NCI-H2029 treated with DMSO at 0.1 percent for 48 hours (cell line): ENCODE results near the gene HLCS.
"Not testable (repeated sequence)": the region's sequence is repeated elsewhere in the genome, so short reads cannot be mapped to it uniquely, and the experiment has no call there.

Experiments
- DNase-seq: peaks from one replicate; lab custom pipeline; 2025; lab: John Stamatoyannopoulos, UW

HLCS gene

DNA sequence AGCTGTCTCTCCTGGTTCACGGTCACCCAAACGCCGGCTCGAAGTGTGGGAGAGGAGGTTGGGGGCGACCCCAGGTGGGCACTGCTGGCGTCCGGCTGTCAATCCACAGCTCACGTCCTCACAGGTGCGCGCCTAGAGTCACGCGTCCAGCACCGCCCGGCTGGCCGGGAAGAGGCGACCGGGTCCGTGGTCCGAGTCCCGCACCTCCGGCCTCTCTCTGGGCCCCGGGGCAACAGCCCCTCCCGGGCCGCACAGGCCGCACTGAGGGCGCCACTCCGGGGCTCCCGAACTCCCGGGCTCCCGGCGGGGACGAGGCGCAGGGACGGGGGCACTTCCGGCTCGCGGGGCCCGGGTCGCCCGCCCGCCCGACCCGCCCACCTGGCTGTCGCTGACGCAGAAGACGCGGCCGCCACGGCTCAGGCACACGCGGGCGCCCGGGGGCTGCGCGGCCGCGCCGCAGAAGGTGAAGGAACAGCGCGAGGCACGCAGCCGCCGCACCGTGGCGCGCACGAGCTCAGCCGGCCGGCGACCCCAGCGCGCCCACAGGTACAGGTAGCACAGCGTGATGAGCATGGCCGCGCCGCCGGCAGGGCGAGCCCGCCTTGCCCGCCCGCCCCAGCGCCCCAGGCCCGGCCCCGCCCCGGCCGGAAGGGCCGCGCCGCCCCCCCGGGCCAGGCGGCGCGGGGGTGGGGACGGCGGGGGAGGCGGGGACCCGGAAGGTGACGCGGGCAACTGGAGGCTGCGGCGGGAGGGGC is at the start of gene HLCS:
TSS of gene HLCS (minus strand) at position 604 of the 755 bp plus-strand sequence. CDS start at position 573, 31 bp downstream.
- DNase-seq, result peak; percentile 23

DNA sequence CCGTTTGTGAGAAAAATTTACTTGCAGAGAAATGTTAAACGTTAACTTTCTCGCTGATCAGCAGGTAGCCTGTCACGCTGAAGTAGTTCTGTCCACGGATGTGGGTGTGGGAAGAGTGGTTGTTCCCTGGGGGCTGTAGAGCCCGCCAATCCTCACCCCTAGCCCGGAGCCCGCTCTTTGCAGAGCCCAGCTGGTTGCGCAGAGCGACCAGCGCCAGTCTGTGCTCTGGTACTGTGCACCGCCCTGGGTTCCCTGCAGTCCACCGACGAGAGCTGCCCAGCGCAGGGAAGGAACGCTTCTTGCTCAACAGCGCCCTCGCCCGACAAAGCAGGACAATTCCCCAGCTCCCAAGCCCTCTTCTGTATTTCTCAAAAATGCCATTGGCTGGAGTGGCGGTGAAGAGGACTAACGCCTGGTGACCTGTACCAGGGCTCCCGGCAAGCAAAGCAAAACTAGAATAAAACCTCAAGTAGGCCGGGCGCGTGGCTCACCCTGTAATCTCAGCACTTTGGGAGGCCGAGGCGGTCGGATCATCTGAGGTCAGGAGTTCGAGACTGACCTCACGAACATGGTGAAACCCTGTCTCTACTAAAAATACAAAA is 43.4 kb upstream of the HLCS start:
- peak; percentile 94 for DNase-seq

DNA sequence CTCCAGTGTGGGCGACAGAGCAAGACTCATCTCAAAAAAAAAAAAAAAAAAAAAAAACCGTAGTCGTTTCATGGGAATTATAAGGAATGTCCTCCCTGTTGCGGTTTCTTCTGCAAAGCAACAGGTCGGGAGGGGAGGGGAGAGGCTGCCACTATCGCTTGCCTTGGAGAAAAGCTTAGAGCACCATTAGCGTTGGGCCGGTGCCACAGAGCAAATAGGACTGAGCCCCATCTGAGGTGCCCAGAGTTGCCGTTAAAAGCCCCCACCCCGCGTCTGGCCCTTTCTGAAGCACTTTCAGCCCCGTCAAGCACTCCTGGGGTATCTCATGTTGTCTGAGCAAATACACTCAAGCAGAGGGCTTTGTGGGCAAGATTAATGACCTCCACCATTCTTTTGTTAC is 42.3 kb upstream of the HLCS start:
- DNase-seq, result peak; percentile 98

DNA sequence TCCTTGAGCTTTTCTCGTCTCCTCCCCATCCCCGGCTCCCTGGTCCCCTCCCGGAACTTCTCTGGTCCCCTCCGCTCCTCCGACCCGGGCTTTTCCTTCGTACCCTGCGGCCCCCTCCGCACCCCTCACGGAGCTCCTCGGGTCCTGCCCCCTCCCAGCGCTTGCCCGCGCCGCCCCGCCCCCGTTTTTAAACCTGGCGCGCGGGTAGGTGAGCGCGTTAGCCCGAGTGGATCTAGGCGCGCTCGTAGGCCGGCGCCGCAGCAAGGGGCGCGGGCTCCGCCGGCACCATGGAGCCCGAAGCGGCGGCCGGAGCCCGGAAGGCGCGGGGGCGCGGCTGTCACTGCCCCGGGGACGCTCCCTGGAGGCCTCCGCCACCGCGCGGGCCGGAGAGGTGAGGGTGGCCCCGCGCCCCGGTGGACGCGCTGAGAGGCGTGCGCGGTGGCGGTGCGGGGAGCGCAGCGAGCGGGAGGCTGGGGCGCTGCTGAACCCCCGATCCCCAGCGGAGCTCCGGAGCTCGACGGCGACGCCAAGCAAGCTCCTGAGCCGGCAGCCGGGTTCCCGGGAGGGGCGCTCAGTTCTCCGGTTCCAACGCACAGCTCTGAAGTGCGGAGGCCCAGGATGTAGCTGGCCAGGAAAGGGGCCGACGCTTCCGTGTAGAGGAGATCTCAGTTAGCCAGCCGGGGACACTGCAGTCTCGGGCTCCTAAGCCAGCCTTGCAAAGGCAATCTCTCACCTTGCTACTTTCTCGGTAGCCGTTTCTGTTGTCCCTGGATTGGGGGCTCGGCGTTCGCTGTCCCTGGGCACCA is 40.2 kb upstream of the HLCS start, which contains the start of gene RIPPLY3:
TSS of gene RIPPLY3 (plus strand) at position 217 of the 806 bp plus-strand sequence. CDS start at position 288, 71 bp downstream.
- DNase-seq, result peak; percentile 37

DNA sequence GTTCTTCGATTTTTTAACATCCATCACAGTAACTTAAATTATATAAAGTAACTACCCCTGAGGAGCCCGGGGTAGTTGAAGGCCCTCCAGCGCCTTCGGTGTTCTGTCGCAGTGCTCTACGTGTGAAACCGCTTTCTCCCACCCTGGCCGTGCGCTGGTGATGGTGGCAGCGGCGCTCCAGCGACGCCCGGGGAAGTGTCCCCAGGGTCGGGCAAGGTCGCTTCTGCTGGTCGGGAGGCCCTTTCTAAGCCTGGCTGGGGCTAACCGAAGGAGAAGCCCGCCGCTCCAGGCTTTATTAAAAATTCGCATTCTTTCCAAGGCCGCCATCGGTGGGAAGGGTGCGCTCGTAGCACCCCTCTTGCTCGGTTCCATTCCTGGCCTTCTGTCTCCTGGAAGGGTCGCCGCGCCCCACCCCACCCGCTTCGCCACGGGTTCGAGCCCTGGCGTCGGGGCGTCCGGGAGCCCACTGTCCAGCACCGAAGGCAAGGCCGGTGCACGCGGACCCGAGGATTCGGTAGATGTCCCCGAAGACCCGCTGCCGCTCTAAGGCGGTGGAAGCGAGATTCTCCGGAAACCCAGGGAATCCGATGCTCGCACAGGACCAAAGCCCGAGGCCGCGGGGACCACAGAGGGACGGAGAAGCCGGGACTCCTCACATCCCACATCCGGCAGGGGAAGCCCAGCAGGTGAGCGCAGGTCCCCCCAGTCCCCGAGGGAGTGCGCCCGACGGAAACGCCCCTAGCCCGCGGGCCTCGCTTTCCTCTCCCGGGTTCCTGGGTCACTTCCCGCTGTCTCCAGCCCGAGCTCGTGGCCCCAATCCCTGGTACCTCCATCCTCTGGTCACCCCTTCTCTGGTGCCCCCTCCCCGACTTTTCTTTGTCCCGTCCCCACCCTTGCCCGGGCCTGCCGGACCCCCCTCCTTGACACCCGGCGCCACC is 39.3 kb upstream of the HLCS start:
- DNase-seq, result no peak

DNA sequence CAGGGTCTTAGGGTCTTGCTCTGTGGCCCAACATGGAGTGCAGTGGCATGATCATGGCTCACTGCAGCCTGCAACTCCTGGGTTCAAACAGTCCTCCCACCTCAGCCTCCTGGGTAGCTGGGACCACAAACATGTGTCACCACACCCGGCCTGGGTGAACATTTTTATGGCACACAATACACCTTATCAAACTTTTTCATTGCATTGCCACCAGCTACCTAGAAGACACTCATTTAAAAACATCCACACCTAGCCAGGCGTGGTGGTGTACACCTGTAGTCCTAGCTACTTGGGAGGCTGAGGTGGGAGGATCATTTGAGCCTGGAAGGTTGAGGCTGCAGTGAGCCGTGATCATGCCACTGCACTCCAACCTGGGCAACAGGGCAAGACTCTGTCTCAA is 37.4 kb upstream of the HLCS start:
- not testable (repeated sequence) for DNase-seq

DNA sequence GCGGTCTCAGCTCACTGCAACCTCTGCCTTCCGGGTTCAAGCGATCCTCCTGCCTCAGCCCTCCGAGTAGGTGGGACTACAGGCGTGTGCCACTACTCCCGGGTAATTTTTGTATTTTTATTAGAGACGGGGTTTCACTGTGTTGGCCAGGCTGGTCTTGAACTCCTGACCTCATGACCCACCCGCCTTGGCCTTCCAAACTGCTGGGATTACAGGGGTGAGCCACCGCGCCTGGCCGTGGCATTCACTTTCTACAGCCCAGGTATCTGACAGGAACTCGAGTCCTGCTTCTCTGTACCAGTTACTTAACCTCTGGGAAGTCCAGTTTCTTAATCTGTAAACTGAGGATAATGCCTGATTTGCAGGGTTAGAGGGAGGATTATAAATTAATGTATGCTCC is 36.4 kb upstream of the HLCS start:
- DNase-seq, result not testable (repeated sequence)

DNA sequence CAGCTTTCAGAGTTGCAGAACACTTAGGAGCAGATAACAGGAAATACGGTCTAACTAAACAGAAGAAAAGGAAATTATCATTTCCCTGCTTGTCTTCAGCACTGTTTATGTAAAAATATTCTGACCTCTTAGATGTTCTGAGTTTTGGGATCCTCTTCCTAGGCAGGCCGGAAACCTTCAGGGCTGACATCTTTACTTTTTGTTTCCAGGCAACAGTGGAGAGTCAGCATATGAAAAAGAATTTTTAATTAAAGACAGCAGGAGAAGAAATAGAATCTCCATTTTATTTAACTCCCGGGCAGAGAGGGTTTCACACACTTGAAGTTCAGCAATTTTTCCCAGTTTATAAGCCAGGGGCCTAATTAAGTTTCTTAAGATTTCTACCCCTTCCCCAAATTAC is 35.0 kb upstream of the HLCS start:
- DNase-seq, result no peak

DNA sequence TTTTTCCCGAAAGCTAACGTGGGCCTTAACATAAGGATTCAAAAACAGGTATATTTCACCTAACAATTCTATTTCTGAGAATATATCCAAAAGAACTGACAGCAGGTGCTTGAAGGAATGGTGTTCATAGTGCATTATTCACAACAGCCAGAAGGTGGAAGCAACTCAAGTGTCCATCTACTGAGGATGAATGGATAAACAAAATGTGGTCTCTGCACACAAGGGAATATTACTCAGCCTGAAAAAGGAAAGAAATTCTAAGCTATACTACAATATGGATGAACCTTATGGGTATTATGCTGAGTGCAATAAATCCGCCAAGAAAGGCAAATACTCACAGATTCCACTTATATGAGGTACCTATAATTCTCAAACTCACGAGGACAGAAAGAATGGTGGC is 33.9 kb upstream of the HLCS start:
- DNase-seq, result no peak

DNA sequence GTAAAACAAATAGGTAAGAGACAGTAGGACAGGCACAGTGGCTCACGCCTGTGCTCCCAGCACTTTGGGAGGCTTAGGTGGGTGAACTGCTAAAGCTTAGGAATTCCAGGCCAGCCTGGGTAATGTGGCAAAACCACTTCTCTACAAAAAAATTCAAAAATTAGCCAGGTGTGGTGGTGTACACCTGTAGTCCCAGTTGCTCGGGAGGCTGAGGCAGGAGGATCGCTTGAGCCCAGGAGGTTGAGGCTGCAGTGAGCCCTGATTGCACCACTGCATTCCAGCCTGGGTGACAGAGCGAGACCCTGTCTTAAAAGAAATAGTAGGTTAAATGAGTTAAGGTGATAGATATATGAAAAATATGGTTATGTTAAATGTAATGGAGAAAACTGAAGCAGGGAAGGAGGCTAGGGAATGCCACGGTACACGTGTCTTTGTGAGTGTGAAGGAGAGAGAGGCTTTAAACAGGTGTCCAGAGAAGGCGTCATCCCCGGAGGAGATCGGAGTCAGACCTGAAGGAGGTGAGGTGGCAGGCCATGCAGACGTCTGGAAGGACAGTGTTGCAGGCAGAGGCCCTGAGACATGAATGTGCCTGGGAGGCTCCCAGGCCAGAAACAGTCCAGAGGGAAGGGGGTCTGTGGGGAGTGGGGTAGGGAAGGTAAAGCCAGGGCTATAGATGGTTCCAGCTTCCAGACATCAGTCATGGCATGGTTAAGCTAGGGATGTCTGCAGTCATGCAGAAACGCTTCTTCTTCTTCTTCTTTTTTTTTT is 32.8 kb upstream of the HLCS start:
- DNase-seq, result no peak

DNA sequence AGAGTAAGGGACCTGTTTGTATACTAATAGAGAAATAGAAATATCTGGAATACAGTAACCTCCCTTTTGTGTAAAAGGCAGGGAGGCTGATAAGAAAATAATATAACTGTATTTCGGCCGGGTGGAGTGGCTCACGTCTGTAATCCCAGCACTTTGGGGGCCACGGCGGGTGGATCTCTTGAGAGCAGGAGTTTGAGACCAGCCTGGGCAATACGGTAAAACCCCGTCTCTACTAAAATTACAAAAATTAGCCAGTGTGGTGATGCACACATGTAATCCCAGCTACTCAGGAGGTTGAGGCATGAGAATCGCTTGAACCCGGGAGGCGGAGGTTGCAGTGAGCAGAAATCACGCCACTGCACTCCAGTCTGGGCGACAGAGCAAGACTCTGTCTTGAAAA is 28.8 kb upstream of the HLCS start:
- not testable (repeated sequence) for DNase-seq

DNA sequence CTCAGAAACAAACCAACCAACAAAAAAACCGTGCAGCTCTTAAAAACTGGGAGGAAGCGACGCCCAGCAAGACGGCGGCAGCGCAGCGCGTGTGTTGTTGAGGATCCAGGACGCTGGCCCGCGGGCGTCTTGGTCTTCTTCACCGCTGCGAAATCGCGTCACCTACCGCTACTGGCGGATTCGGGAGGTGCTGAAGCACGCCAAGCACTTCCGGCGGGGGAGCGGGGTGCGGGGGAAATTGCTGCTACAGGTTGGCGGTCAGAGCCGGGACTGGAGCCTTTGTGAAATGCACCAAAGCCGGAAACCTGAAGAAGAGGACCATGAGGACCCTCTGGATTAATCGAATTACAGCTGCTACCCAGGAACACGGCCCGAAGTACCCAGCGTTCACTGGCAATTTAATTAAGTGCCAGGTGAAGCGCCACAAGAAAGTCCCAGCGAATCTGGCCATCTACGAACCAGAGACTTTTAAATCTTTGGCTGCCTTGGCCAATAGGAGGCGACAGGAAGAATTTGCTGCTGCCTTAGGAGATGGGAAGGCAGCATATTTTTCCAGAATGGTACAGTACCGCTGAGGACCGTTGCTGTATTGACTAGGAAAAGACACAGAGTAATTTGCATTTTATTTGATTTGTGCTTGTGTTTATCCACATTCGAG is 28.2 kb upstream of the HLCS start:
- DNase-seq, result no peak

DNA sequence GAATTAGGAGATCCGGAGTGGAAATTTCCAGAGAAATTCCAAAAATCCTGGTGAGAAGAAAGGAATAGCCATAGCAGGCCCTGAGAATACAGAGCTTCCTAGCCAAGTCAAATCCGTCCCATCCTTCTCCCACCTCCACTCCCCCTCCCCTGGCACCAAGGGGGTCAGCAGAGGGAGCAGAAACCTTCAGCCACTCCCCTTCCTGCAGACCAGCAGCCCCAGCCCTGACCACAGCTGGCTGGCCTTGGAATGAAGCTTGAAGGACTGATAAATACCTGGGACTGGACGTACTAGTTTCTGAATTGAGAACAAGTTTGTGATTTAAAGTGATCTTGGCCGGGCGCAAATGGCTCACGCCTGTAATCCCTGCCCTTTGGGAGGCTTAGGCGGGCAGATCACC is 26.2 kb upstream of the HLCS start:
- no peak for DNase-seq

DNA sequence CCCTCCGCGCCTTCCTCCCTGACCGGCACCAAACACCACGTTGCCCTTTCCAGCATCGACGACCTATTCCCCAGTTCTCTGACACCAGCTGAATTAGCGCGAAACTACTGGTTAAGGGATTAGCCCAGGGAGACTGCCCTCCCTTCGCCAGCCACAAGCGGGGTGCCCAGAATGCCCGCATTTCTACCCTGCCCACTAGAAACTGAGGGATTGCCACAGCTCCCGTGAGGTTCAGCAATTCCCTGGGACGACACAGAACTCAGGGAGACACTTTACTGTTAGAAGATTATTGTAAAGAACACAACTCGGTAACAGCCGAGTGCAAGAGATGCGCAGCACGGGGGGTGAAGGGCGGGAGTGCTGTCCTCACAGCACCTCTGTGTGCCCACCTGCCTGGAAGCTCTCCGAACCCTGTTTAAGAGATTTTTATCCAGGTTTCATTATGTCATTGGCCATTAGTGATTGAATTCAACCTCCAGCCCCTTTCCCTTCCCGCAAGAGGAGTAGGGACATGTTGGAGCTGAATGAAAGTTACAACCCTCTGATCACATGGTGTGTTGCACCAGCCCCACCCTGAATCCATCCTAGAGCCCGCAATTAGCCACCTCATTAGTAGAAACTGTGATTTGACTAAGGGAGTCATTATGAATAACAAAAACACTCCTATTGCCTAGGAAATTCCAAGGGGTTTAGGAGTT is 24.2 kb upstream of the HLCS start:
- no peak for DNase-seq

DNA sequence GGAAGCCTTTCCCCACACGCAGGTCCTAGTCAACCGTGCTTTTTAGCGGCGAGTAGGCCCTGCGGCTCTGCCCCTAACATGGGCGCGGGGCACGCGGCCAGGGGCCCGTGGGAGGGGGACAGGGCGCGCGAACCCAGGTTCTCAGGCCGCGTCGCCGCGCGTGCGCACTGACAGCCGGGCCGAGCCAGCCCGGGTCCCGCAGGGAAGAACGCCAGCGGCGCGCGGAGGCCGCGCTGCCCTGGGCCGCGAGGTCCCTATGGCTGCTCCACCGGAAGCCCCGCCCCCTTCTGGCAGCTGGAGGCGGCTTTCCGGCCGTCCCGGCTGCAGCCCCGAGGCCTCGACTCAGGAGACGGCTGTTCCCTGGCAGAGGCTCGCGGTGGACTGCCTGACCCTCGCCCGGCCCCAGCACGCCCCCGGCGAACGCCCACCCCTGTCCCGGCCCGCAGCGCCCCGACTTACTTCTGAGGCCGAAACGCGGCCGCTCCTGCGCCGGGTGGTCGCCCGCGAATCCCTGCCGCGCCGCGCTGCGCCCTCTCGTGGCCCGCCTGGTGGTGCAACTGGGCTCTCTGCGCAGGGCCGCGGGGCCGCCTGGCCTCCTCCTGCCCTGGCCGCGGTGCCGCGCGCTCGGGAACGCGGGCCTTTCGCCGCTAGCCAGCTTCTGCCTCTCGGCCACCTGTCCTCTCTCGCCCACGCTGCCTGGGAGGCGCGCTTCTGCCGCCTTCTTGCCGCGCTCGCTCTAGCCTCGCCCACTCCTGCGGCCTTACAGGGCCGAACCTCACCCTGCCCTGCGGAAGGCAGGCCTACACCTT is 23.4 kb upstream of the HLCS start:
- peak; percentile 95 for DNase-seq

DNA sequence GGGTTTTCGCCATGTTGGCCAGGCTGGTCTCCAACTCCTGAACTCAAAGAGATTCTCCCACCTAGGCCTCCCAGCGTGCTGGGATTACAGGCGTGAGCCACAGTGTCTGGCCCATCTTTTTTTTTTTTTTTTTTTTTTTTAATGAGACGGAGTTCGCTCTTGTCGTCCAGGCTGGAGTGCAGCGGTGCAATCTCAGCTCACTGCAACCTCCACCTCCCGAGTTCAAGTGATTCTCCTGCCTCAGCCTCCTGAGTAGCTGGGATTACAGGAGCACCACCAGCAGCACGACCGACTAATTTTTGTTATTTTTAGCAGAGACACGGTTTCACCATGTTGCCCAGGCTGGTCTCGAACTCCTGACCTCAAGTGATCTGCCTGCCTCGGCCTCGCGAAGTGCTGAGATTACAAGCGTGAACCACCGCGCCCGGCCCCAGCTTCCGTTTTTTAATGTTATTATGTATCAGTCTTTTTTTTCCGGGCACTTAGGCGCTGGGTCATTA is 22.8 kb upstream of the HLCS start:
- not testable (repeated sequence) for DNase-seq

DNA sequence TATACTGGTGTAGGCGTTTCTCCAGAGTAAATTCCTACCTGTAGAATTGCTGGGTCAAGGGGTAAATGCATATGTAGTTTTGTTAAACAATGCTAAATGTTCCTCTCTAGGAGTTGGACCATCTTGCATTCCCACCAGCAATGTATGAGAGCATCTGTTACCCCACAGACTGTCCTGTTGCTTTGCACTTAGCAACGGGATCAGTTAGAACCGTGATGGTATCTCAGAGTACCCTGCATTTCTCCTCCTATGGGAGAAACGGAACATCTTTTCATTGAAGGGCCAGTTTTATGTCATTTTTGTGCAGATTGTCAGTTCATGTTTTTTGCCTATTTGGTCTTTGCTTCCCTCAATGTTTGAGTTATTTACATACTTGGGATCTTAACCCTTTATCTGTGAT is 22.1 kb upstream of the HLCS start:
- DNase-seq, result no peak

DNA sequence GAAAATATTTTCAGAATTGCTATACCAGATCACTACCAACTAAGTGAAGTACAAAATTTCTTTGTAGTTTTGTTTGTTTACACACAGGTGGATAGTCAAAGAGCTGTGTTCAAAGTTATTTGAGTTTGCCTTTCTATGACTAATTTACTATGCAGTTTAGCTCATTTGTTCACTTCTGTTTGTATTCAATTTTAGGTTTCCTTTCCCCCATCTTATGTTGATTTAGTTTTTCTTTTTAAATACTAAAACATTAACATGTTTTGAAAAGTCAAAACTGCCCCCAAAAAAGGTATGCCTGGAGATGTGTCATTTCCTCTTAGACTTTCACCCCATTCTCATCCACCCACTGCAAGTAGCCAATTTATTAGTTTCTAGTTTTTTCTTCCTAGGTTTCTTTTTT is 21.4 kb upstream of the HLCS start:
- DNase-seq, result no peak
